Panc1 (cell line): ENCODE measurements around the gene TEX54. TPM values are rescaled to one million over a fixed set of nuclear protein-coding genes. Genes with fewer than 3 reads are reported as not detected.
"Not testable (repeated sequence)": the region's sequence is repeated elsewhere in the genome, so short reads cannot be mapped to it uniquely, and the experiment has no call there.

Experiments used
- ATAC-seq: fragments of 200-7000 bp; cut with Tn5 transposase; 2 replicates; pipeline ENCODE4 v1.9.1; 2020; ENCODE audit warnings: mild to moderate bottlenecking, moderate library complexity
- BruUV-seq: library from RNA; stranded (reverse); fragments of 400-500 nt; replicated peaks from 2 replicates; lab custom pipeline; 2021; lab: Mats Ljungman, UMichigan
- CTCF ChIA-PET: fragments of 300-600 bp; sonication (Branson Sonifier 250); formaldehyde crosslinking; loops from one replicate; lab custom pipeline; 2022; ENCODE audit warnings: antibody characterized with exemption; lab: Charles Lee
- POLR2A ChIA-PET: fragments of 300-600 bp; sonication (Branson Sonifier 250); formaldehyde crosslinking; loops from one replicate; lab custom pipeline; 2022; ENCODE audit warnings: antibody characterized with exemption; lab: Charles Lee
- DNase-seq: peaks from one replicate; pipeline ENCODE4 v3.0.0-alpha.2; 2010; ENCODE audit warnings: low read depth, low spot score
- H3K27ac ChIP-seq: 2 replicates; pipeline ENCODE4 v1.5.1; 2011; ENCODE audit warnings: mild to moderate bottlenecking, low read length, inconsistent platforms
- H3K27me3 ChIP-seq: fragments of 200-500 bp; sonication (Bioruptor generic); 2 replicates; pipeline ENCODE4 v1.6.0; 2014; ENCODE audit warnings: low read length, inconsistent platforms; ENCODE audit not compliant: control insufficient read depth, insufficient read depth
- H3K36me3 ChIP-seq: fragments of 200-500 bp; sonication (Bioruptor generic); 2 replicates; pipeline ENCODE4 v1.5.1; 2014; ENCODE audit warnings: inconsistent platforms, mild to moderate bottlenecking, low read length, moderate library complexity; ENCODE audit not compliant: control insufficient read depth, insufficient read depth
- H3K4me1 ChIP-seq: 2 replicates; pipeline ENCODE4 v1.5.1; 2011; ENCODE audit warnings: inconsistent platforms, mild to moderate bottlenecking, low read length, moderate library complexity; ENCODE audit not compliant: control insufficient read depth, insufficient read depth
- H3K4me3 ChIP-seq, 2 experiments: 2 replicates each; pipeline ENCODE4 v1.5.1; 2011 to 2012; ENCODE audit warnings: low read depth in 2 of 2, low read length in 2 of 2, mild to moderate bottlenecking in 2 of 2, inconsistent platforms in 1 of 2, moderate library complexity in 1 of 2
- H3K9me3 ChIP-seq: fragments of 200-500 bp; sonication (Bioruptor generic); 2 replicates; pipeline ENCODE4 v1.5.1; 2014; ENCODE audit warnings: low read depth, mild to moderate bottlenecking, inconsistent platforms, low read length, moderate library complexity; ENCODE audit not compliant: control insufficient read depth, insufficient read depth
- CTCF ChIP-seq: fragments of 450-650 bp; IDR thresholded peaks from 2 replicates; pipeline ENCODE4 v1.5.1; 2017; ENCODE audit warnings: mild to moderate bottlenecking
- POLR2AphosphoS5 ChIP-seq: IDR thresholded peaks from 2 replicates; pipeline ENCODE4 v1.6.1; 2012; ENCODE audit warnings: mild to moderate bottlenecking, low read depth, low read length, moderate library complexity
- REST ChIP-seq, 2 experiments: IDR thresholded peaks; 2 replicates each; pipeline ENCODE4 v1.6.1; 2011 to 2012; ENCODE audit warnings: low read depth in 2 of 2, control low read depth in 1 of 2, low read length in 1 of 2, mild to moderate bottlenecking in 1 of 2, moderate library complexity in 1 of 2; ENCODE audit not compliant: insufficient read depth in 1 of 2
- SIN3A ChIP-seq: IDR thresholded peaks from 2 replicates; pipeline ENCODE4 v1.6.1; 2012; ENCODE audit warnings: low read depth, mild to moderate bottlenecking, low read length, moderate library complexity, borderline replicate concordance; ENCODE audit not compliant: insufficient read depth
- TCF7L2 ChIP-seq: IDR thresholded peaks from 2 replicates; pipeline ENCODE4 v1.6.1; 2011; ENCODE audit warnings: mild to moderate bottlenecking, low read depth, low read length, inconsistent platforms
- in situ Hi-C: cut with HindIII; loops from 2 replicates; pipeline ENCODE4 v1.10.0; 2016; ENCODE audit warnings: low sequenced_read_pairs, low pct_unique_long_range_greater_than_20kb
- intact Hi-C: fragments of 100-400 bp; cut with micrococcal nuclease; formaldehyde crosslinking; loops from one replicate; pipeline ENCODE4 v1.10.0; 2022; ENCODE audit not compliant: unreplicated experiment
- total RNA-seq: library from RNA; stranded (reverse); gene quantifications from one replicate; pipeline ENCODE4 v1.2.1, GENCODE V29; 2021; ENCODE audit not compliant: unreplicated experiment

Gene TEX54
- total RNA-seq, 1 experiment from 2014 or later: not detected

GRCh38 chr11:62860835-62861563 lies 28.4 kb upstream of the TEX54 start:
- DNase-seq: no peak
- no peak for ATAC-seq
- ChIA-PET CTCF (interaction anchor here (0.6 to 0.7 kb wide), 2 partner anchors 125 to 179 kb away, joined by 3 to 4 read pairs; no protein-coding TSS in a partner anchor), POLR2A (interaction anchor here (0.6 to 0.8 kb wide), 4 partner anchors 83 to 889 kb away, joined by 3 to 11 read pairs (median 7); partner anchors contain the start of genes C11orf98 and CSKMT)
- TF ChIP-seq POLR2AphosphoS5: no peak
- no peak for TF ChIP-seq REST (IDR thresholded peaks at IDR 0.05; ENCODE audit: insufficient read depth in 1 of 2, low read depth in 2 of 2, low read length in 1 of 2)
- TF ChIP-seq TCF7L2: no peak
- no peak for TF ChIP-seq SIN3A
- TF ChIP-seq CTCF: no peak
- Histone ChIP-seq H3K9me3 (no peaks in the 10 kb centered on the region), H3K27me3 (no peaks in the 10 kb centered on the region), H3K36me3 (no peaks in the 10 kb centered on the region; the same call in 1 of the 2 replicates), H3K4me3 (no peak overlapping the region), H3K4me1 (peaks cover 17% of the 10 kb centered on the region), H3K27ac (no peak overlapping the region)
- BruUV-seq: no TSS peak
- intact Hi-C loops: no loop called here
- in situ Hi-C loops: no loop called here

DNA sequence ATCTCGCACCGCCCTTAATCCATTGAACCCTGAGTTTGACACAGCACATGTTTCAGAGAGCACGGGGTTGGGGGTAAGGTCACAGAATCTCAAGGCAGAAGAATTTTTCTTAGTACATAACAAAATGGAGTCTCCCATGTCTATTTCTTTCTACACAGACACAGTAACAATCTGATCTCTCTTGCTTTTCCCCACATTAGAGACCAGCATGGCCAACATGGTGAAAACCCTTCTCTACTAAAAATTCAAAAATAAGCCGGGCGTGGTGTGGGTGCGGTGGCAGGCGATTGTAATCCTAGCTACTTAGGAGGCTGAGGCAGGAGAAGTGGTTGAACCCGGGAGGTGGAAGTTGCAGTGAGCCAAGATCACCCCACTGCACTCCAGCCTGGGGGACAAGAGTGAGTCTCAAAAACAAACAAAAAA lies 26.7 kb upstream of the TEX54 start:
- DNase-seq, H3K27ac ChIP-seq, H3K27me3 ChIP-seq, ATAC-seq, CTCF ChIA-PET, H3K9me3 ChIP-seq, H3K4me3 ChIP-seq, intact Hi-C loops, POLR2A ChIA-PET, in situ Hi-C loops, H3K36me3 ChIP-seq, BruUV-seq: not testable (repeated sequence)
- H3K4me1 ChIP-seq: peaks cover 17% of the 10 kb centered on the region

- intact Hi-C loops (no loop called here), in situ Hi-C loops (no loop called here)
- ChIA-PET CTCF (no interaction called here), POLR2A (interaction anchor here (0.7 to 0.9 kb wide), 2 partner anchors 17 to 31 kb away, joined by 4 to 23 read pairs; no protein-coding TSS in a partner anchor)
- TF ChIP-seq CTCF (no peak), REST (IDR thresholded peaks at IDR 0.05; ENCODE audit: insufficient read depth in 1 of 2, low read depth in 2 of 2, low read length in 1 of 2) (no peak), TCF7L2 (no peak), SIN3A (no peak), POLR2AphosphoS5 (no peak)
- Histone ChIP-seq H3K4me1 (peaks cover 26% of the 10 kb centered on the region), H3K4me3 (peak overlapping the region; percentile 71 to 99), H3K36me3 (peaks cover 21% of the 10 kb centered on the region), H3K27ac (peak overlapping the region; percentile 99), H3K9me3 (no peaks in the 10 kb centered on the region), H3K27me3 (no peaks in the 10 kb centered on the region)
- ATAC-seq (no peak), DNase-seq (no peak)
- no TSS peak for BruUV-seq
Observed at GRCh38 chr11:62858201-62858600, 25.6 kb upstream of the TEX54 start.
